ENCODE measurements around the gene PPIL3.

PPIL3 gene

GRCh38 chr2:200860092-200860795 is 28.6 kb downstream of the PPIL3 start:
- no peak for DNase-seq (ENCODE audit: low spot score)

- DNase-seq (ENCODE audit: low spot score) = no peak
Observed at GRCh38 chr2:200856806-200857205, 32.1 kb downstream of the PPIL3 start.

GRCh38 chr2:200852605-200853004 is 36.3 kb downstream of the PPIL3 start:
- DNase-seq (ENCODE audit: low spot score) = no peak

GRCh38 chr2:200851398-200852248 is 37.3 kb downstream of the PPIL3 start:
- no peak for DNase-seq (ENCODE audit: low spot score)

GRCh38 chr2:200850512-200851256 is 38.2 kb downstream of the PPIL3 start:
- DNase-seq (ENCODE audit: low spot score) = no peak

- DNase-seq (ENCODE audit: low spot score) = no peak
Observed at GRCh38 chr2:200847939-200848338, 40.9 kb downstream of the PPIL3 start.

- DNase-seq (ENCODE audit: low spot score) = no peak
Observed at GRCh38 chr2:200847269-200847668, 41.6 kb downstream of the PPIL3 start.

GRCh38 chr2:200845669-200846325 is 43.1 kb downstream of the PPIL3 start:
- no peak for DNase-seq (ENCODE audit: low spot score)

GRCh38 chr2:200845194-200845593 is 43.7 kb downstream of the PPIL3 start:
- no peak for DNase-seq (ENCODE audit: low spot score)

GRCh38 chr2:200843993-200844948 is 44.6 kb downstream of the PPIL3 start:
- DNase-seq (ENCODE audit: low spot score) = no peak

GRCh38 chr2:200839513-200839912 is 49.4 kb downstream of the PPIL3 start:
- DNase-seq (ENCODE audit: low spot score) = no peak

GRCh38 chr2:200834701-200835100 is 54.2 kb downstream of the PPIL3 start:
- no peak for DNase-seq (ENCODE audit: low spot score)

GRCh38 chr2:200829258-200829655 is 59.6 kb downstream of the PPIL3 start:
- DNase-seq (ENCODE audit: low spot score) = no peak

- no peak for DNase-seq (ENCODE audit: low spot score)
Observed at GRCh38 chr2:200828572-200829257, 60.2 kb downstream of the PPIL3 start.

- no peak for DNase-seq (ENCODE audit: low spot score)
Observed at GRCh38 chr2:200828104-200828503, 60.8 kb downstream of the PPIL3 start.

GRCh38 chr2:200821686-200822245 is 67.1 kb downstream of the PPIL3 start:
- no peak for DNase-seq (ENCODE audit: low spot score)

Data from germinal center (tissue), 1 donor.